Tibial nerve (tissue), 4 donors: ENCODE data around the gene MAG.

Experiments used
- CTCF ChIP-seq, 5 experiments: fragments of 200-600 bp in 3 of 5; fragments of 450-650 bp in 2 of 5; sonication (generic) in 3 of 5; IDR thresholded peaks; one replicate each; pipeline ENCODE4 v1.5.1; 2016 to 2019; ENCODE audit warnings: antibody characterized with exemption in 5 of 5, mild to moderate bottlenecking in 3 of 5, moderate library complexity in 2 of 5
- EP300 ChIP-seq, 2 donors: sonication (generic); formaldehyde crosslinking; IDR thresholded peaks; one replicate each; pipeline ENCODE4 v1.6.1; 2017; ENCODE audit warnings: antibody characterized with exemption in 2 of 2, mild to moderate bottlenecking in 1 of 2
- POLR2A ChIP-seq, 2 donors: fragments of 450-650 bp; IDR thresholded peaks; one replicate each; pipeline ENCODE4 v1.6.1; 2017; ENCODE audit warnings: antibody characterized with exemption in 2 of 2, mild to moderate bottlenecking in 2 of 2, moderate library complexity in 2 of 2

- TF ChIP-seq EP300 (IDR thresholded peaks at IDR 0.05) (no peak), CTCF (IDR thresholded peaks at IDR 0.05) (no peak), POLR2A (IDR thresholded peaks at IDR 0.05) (no peak)
Observed at GRCh38 chr19:35294859-35295791, 3.2 kb downstream of the MAG start.
